ENCODE measurements around the gene CTRL.
A peak's percentile ranks its signal among the peaks of the same experiment; 100 is the strongest.

Gene CTRL

DNA sequence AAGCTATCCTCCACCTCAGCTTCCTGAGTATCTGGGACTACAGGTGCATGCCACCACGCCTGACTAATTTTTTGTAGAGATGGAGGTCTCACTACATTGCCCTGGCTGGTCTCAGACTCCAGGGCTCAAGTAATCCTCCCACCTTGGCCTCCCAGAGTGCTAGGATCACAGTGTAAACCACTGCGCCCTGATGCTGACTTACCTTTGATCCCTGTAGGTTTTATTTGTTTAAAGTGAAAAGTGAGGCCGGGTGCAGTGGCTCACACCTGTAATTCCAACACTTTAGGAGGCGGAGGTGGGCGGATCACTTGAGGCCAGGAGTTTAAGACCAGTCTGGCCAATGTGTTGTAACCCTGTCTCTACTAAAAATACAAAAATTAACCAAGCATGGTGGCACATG, 29.9 kb downstream of the CTRL start:
- Mint-ChIP-seq H3K27me3 (ENCODE audit: low read depth, poor library complexity) (no peaks in the 10 kb centered on the region), H3K9me3 (no peaks in the 10 kb centered on the region), H3K4me1 (peaks cover 22% of the 10 kb centered on the region), H3K4me3 (no peak overlapping the region), H3K36me3 (ENCODE audit: low read depth) (peaks cover 17% of the 10 kb centered on the region), H3K27ac (no peak overlapping the region)
- no peak for DNase-seq
- TF ChIP-seq, protein P1, sequence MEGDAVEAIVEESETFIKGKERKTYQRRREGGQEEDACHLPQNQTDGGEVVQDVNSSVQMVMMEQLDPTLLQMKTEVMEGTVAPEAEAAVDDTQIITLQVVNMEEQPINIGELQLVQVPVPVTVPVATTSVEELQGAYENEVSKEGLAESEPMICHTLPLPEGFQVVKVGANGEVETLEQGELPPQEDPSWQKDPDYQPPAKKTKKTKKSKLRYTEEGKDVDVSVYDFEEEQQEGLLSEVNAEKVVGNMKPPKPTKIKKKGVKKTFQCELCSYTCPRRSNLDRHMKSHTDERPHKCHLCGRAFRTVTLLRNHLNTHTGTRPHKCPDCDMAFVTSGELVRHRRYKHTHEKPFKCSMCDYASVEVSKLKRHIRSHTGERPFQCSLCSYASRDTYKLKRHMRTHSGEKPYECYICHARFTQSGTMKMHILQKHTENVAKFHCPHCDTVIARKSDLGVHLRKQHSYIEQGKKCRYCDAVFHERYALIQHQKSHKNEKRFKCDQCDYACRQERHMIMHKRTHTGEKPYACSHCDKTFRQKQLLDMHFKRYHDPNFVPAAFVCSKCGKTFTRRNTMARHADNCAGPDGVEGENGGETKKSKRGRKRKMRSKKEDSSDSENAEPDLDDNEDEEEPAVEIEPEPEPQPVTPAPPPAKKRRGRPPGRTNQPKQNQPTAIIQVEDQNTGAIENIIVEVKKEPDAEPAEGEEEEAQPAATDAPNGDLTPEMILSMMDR (IDR thresholded peaks at IDR 0.05): no peak

DNA sequence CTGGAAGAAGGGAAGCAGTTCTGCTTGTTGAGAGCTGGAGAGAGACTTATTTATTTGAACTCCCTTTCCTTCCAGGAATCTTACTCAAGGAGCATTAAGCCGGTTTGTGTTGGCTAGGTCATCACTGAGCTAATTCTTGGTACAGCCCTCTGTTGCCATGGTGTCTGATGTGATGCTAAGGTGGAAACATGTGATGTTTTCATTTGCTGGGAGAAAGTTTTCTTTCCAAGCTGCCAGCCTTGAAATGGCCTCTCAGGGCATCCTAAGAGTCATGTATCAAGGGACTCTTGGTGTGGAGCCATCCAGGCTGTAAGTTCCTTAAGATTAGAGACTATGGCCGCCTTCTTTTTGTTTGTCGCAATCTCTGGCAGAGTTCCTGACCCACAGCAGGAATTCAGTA, 34.4 kb downstream of the CTRL start:
- peaks cover 47% of the 10 kb centered on the region for H3K4me1 Mint-ChIP-seq
- no peak overlapping the region for H3K27ac Mint-ChIP-seq
- no peaks in the 10 kb centered on the region for H3K9me3 Mint-ChIP-seq
- no peak overlapping the region for H3K4me3 Mint-ChIP-seq
- peaks cover 3% of the 10 kb centered on the region for H3K27me3 Mint-ChIP-seq (ENCODE audit: low read depth, poor library complexity)
- no peaks in the 10 kb centered on the region for H3K36me3 Mint-ChIP-seq (ENCODE audit: low read depth)
- TF ChIP-seq, protein P1 (IDR thresholded peaks at IDR 0.05): no peak
- no peak for DNase-seq

DNA sequence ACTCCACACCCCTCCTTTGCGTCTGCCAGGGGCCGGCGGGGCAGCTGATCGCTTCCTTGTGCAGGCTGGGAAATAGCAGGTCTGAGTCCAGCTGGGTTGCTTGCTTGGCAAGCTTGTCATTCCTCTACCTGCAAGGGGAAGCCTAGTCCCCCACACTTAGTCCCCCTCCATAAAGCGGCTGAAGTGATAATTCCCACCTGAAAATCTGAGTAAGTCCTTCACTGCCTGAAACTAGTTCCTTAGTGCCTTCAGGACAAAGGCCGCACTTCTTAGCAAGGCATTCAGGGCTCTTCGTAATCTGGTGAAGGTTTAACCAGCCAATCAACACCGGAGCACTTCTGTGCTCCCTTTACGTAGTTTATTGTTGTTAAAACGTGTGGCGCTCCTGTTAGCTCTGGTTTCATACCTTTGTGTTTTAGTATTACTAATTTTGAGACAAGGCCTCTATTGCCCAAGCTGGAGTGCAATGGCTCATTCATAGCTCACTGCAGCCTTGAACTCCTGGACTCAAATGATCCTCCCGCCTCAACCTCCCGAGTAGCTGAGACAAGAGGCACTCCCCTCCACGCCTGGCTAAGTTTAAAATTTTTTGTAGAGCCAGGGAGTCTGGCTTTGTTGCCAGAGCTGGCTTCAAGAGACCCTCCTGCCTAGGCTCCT, 37.8 kb downstream of the CTRL start:
- Mint-ChIP-seq H3K4me1 (peaks cover 36% of the 10 kb centered on the region), H3K27me3 (ENCODE audit: low read depth, poor library complexity) (peaks cover 3% of the 10 kb centered on the region), H3K4me3 (peak overlapping the region; percentile 98), H3K9me3 (no peaks in the 10 kb centered on the region), H3K27ac (peak overlapping the region; percentile 99), H3K36me3 (ENCODE audit: low read depth) (no peaks in the 10 kb centered on the region)
- TF ChIP-seq, protein P1 (IDR thresholded peaks at IDR 0.05): no peak
- DNase-seq: no peak

DNA sequence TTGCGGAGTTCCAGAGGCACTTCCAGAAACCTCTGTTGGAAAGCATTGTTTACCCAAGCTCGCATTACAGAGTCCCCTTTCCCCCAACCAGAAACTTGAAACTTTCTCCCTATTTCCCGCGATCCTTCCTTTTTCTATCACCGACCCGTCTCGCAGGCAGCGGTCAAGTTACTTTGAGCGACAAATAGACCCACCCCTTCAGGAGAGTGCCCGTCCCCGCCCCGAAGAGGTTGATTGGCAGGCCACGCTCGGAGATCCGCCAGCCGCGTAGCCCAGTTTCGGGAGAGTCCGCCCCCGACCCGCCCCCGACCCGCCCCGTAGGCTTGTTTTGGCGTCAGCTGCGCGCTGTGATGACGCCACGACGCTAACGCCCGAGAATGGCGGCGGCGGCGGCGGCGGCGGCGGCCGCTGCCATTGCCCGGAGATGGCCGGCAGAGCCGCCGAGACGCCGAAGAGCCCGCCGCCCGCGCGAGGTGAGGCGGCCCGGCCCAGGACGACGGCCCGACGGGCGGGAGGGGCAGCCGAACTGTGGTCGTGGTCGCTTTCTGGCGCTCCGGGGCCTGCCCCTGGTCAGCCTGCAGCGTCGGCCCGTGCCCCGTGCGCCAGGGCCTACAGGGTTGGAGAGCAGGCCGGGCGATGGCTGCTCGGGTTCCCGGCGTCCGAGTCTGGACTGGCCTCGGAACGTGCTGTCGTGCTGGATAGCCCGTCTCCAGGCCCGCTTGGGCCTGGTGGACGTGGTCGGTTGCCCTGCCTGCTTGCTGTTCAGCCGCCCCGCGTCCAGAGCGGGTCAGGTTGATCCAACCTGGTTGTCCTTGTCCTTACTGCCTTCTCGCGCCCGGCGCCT, 38.5 kb downstream of the CTRL start, which contains the start of gene PSKH1:
Gene PSKH1 (plus strand): TSS at position 356 of the 844 bp plus-strand sequence. CDS start 15,496 bp downstream, outside the sequence.
- no peaks in the 10 kb centered on the region for H3K9me3 Mint-ChIP-seq
- no peaks in the 10 kb centered on the region for H3K36me3 Mint-ChIP-seq (ENCODE audit: low read depth)
- H3K27me3 Mint-ChIP-seq (ENCODE audit: low read depth, poor library complexity): peaks cover 3% of the 10 kb centered on the region
- TF ChIP-seq, protein P1 (IDR thresholded peaks at IDR 0.05): no peak
- DNase-seq: peak; percentile 97
- peak within 1 kb of the TSS; percentile 98 for H3K4me3 Mint-ChIP-seq
- peak within 1 kb of the TSS; percentile 99 for H3K27ac Mint-ChIP-seq
- H3K4me1 Mint-ChIP-seq: peaks cover 36% of the 10 kb centered on the region

DNA sequence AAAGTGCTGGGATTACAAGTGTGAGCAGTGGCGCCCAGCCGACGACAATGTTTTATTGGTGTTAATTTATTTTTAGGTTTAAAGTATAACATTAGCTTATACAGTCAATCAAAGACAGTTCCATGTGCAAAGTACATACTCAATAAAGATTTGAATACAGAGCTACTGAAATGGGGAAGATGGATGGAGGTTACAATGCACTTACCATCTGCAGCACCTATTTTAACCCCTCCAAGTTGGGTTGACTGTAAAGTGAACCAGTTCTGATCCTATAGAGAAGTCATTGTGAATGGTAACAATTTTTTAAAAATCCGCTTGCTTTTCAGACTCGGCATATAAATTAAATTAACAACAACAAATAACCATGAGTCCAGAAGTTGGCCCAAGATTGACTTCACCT, 39.3 kb downstream of the CTRL start:
- Mint-ChIP-seq H3K4me3 (peak overlapping the region; percentile 88), H3K27ac (peak overlapping the region; percentile 95), H3K27me3 (ENCODE audit: low read depth, poor library complexity) (peaks cover 3% of the 10 kb centered on the region), H3K36me3 (ENCODE audit: low read depth) (no peaks in the 10 kb centered on the region), H3K9me3 (no peaks in the 10 kb centered on the region), H3K4me1 (peaks cover 36% of the 10 kb centered on the region)
- TF ChIP-seq, protein P1 (IDR thresholded peaks at IDR 0.05): no peak
- DNase-seq: no peak
